K562 (cell line): ENCODE data around the gene NR0B2. TPM values are rescaled to one million over a fixed set of nuclear protein-coding genes. Genes with fewer than 3 reads are reported as not detected.

ENCODE experiments used
- RFX7 ChIP-seq: fragments of 250-450 bp; sonication (Bioruptor Pico); IDR thresholded peaks from 2 replicates; pipeline ENCODE4 v1.5.1; 2021; ENCODE audit warnings: mild to moderate bottlenecking
- SREBF2 ChIP-seq: sonication (generic); formaldehyde crosslinking; IDR thresholded peaks from 2 replicates; pipeline ENCODE4 v1.4.0; 2020; ENCODE audit warnings: mild to moderate bottlenecking, missing genetic modification reagents
- ZNF431 ChIP-seq: sonication (generic); formaldehyde crosslinking; IDR thresholded peaks from 2 replicates; pipeline ENCODE4 v1.8.0; 2022; ENCODE audit warnings: mild to moderate bottlenecking, missing genetic modification reagents
- polyA plus RNA-seq, 8 experiments: library from polyadenylated mRNA; depleted of rRNA in 4 of 8; stranded (reverse) in 5 of 8; unstranded in 3 of 8; fragments of >200 nt; fragmentation: Nextera tagmentation in 2 of 8; fragmentation: Illumina TruSeq in 1 of 8; extraction: Ambion mirVana in 2 of 8; extraction: Trizol in 1 of 8; gene quantifications; 2 replicates each; pipeline versions ENCODE4 v1.2.1 to v1.2.3, GENCODE V29; 2011 to 2014; ENCODE audit warnings: inconsistent platforms in 1 of 8, missing spikeins in 1 of 8
- total RNA-seq, 7 experiments: library from RNA; depleted of rRNA in 6 of 7; stranded (reverse); fragments of >200 nt in 6 of 7; fragmentation: Illumina TruSeq in 2 of 7; extraction: Trizol in 2 of 7; gene quantifications; 2 replicates each; pipeline versions ENCODE4 v1.2.1 to v1.2.3, GENCODE V29; 2011 to 2021; ENCODE audit warnings: low replicate concordance in 1 of 7
- TF ChIP-seq, protein P1 (sequence below): sonication (generic); formaldehyde crosslinking; IDR thresholded peaks from 2 replicates; pipeline ENCODE4 v1.8.1; 2023; ENCODE audit warnings: missing genetic modification reagents, mild to moderate bottlenecking, borderline replicate concordance

NR0B2 gene
- total and polyA plus RNA-seq, 9 of the 15 experiments (the other 6 are each of a cell fraction or from before 2014, with no cell fraction given) = not detected

GRCh38 chr1:26960625-26960966, 46.8 kb upstream of the NR0B2 start (continued):
- TF ChIP-seq ZNF431 (CRISPR knock-in tag) (no peak), RFX7 (CRISPR knock-in tag) (no peak), SREBF2 (CRISPR knock-in tag) (no peak)
- TF ChIP-seq, protein P1, sequence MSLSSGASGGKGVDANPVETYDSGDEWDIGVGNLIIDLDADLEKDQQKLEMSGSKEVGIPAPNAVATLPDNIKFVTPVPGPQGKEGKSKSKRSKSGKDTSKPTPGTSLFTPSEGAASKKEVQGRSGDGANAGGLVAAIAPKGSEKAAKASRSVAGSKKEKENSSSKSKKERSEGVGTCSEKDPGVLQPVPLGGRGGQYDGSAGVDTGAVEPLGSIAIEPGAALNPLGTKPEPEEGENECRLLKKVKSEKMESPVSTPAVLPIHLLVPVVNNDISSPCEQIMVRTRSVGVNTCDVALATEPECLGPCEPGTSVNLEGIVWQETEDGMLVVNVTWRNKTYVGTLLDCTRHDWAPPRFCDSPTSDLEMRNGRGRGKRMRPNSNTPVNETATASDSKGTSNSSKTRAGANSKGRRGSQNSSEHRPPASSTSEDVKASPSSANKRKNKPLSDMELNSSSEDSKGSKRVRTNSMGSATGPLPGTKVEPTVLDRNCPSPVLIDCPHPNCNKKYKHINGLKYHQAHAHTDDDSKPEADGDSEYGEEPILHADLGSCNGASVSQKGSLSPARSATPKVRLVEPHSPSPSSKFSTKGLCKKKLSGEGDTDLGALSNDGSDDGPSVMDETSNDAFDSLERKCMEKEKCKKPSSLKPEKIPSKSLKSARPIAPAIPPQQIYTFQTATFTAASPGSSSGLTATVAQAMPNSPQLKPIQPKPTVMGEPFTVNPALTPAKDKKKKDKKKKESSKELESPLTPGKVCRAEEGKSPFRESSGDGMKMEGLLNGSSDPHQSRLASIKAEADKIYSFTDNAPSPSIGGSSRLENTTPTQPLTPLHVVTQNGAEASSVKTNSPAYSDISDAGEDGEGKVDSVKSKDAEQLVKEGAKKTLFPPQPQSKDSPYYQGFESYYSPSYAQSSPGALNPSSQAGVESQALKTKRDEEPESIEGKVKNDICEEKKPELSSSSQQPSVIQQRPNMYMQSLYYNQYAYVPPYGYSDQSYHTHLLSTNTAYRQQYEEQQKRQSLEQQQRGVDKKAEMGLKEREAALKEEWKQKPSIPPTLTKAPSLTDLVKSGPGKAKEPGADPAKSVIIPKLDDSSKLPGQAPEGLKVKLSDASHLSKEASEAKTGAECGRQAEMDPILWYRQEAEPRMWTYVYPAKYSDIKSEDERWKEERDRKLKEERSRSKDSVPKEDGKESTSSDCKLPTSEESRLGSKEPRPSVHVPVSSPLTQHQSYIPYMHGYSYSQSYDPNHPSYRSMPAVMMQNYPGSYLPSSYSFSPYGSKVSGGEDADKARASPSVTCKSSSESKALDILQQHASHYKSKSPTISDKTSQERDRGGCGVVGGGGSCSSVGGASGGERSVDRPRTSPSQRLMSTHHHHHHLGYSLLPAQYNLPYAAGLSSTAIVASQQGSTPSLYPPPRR (CRISPR knock-in tag) = no peak
- TF ChIP-seq, all 486 proteins: peak for 7
